Measurements from ENCODE around the gene RIMBP2.
A peak's percentile ranks its signal among the peaks of the same experiment; 100 is the strongest.

RIMBP2 gene

DNA sequence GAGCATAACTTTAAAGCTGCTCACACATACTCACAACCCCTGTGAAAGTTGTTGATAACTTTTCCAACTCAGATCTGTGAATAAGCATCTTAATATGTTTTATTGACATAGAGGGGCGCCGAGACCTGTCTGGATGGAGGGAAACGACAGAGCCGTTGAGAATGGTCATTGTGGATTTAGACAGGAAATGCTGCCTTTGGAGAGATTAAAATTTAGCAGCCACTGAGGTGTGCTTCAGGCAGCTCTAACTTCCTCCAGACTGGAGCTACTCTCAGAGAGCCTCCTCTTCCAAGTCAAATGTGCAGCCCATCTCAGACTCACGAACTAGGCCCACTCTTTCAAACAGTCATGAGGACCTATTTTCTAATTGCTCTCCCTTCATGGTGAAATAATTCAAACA, 90.9 kb downstream of the RIMBP2 start:
- intact Hi-C loops (cut with DNase I) = no loop called here
- DNase-seq = no peak

DNA sequence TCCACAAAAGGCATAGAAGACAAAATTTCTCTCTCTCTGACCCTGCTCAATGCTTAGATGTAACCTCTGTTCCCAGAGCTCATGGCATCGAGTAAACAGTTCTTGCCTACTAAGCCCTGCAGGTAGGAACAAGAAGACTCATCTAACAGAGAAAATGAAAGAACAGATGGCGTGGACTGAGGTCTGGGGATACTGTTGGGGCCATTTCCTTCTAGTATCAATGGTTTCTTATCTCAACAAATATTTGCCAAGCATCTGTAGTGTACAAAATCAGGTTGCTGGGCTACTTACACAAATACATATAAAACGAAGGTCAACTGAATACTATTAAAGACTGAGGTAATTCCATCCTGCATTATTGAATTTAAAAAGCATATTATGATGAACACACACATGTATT, 93.3 kb downstream of the RIMBP2 start:
- intact Hi-C loops (cut with DNase I) = no loop called here
- DNase-seq = no peak

DNA sequence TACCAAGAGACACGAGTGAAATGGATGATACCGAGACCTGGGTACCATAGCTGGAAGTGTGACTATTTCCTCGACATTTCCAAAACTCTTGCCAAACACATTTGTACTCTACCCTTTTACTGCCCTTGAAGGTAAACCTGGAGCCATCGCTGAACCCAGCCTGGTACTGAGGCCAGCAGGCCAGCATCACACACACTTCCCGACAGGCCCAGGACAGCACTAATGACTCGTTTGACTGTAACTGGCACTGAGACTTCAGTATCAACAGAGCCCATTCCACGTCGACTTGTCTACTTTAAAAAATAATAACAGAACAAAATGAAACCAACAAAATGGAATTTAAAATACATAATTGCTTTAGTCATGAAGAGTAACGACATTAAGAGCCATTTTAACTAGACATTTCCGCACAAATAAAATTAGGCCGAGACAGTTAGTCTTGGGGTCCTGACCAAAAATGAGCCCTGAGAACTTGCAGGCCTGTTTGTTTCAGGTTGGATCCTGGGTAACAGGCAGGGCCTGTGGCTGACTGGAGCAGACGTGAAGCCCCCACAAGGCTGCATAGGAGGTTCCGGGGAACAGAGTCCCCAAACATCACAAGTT, 94.3 kb downstream of the RIMBP2 start:
- DNase-seq = no peak
- intact Hi-C loops (cut with DNase I) = no loop called here

GRCh38 chr12:130620756-130621155, 95.3 kb downstream of the RIMBP2 start:
- DNase-seq = peak in 1 of 42 donors; percentile 16
- intact Hi-C loops (cut with DNase I) = no loop called here

DNA sequence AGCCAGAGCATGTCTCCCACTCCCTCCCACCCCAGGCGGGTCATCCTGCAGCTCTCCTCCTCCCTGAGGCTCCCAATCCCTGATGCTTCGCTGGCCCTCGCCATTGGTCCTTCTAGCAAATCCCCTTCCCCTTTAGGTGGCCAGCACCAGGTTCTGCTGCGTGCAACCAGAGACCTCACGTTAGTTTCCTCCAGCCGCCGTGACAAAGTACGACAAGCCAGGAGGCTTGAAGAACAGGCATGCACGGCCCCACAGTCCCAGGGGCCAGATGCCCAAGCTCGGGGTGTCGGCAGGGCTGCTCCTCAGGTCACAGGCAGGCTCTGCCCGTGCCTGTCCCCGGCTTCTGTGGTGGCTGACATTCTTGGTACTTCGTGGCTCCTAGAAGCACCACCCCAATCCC, 95.8 kb downstream of the RIMBP2 start:
- intact Hi-C loops (cut with DNase I) = no loop called here

DNA sequence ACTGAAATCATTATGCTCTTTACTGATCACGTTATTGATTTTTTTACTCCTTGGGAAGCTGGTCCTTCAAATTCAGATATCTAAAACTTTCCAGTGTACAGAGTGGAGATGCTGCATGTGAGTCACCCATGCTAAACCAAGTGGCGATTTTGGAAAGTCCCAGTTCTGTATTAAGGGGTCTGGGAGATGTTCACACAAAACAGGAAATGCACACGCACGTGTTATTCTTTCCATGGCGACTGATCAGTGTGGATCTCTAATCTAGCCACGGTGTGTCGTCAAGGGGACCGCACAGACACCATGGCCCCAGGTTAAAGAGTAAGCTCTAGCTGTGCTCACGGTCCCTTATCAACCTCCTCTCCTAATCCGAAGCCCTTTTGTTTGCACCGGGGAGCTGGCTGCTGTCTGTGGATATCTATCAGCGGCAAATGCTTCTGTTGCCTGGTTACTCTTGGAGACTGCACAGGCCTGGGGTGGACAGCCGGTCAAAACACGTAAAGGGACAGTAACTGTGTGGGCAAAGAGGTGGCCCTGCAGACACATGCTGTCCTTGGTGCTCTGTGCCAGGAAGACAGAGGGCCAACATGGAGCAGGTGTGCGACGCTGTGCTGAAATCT, 96.6 kb downstream of the RIMBP2 start:
- intact Hi-C loops (cut with DNase I) = no loop called here
- peak in 1 of 42 donors; percentile 7 for DNase-seq

More for the DNA sequence above, 95.8 kb downstream of the RIMBP2 start:
- DNase-seq = no peak

DNA sequence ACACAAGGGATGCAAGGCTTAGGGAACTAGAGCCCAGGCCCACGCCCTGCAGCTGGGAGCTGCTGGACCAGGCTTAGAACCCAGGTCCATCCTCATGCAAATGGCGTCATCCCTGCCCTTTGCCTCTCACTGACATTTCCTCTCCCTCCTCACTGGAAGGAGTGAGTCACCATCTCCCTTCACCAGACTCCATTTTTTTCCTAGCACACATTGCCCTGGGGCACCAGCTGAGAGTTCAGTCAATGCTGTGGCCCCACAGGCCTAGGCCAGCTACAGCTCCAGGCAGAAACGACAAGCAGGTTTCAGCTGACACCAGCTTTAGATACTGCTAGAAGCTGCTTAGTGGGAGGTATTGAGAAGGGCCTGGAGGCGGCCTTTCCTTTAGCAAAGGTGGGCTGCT, 98.9 kb downstream of the RIMBP2 start:
- no peak for DNase-seq
- intact Hi-C loops (cut with DNase I) = no loop called here

DNA sequence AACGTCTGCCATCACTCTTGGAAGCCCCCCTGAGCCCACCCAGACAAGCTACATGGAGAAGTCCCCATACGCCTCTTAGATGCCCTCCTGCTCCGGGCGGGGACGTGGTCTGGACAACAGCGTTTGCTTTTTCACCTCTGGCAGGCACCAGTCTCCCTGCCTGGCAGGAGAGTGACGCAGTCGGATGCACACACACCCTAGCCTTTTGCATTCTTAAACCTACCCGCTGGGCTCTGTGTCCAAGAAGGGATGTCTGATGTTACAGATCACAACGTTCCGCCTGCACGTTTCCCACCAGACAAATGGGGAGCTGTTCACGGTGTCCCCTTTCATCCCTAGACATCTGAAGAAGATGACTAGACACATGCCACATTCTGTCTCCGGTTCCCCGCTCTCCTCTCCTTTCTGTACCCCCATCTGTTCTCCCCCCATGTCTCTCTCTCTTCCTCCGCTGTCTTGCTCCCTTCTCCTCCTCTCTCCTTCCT, 100.2 kb downstream of the RIMBP2 start:
- intact Hi-C loops (cut with DNase I) = no loop called here
- no peak for DNase-seq

DNA sequence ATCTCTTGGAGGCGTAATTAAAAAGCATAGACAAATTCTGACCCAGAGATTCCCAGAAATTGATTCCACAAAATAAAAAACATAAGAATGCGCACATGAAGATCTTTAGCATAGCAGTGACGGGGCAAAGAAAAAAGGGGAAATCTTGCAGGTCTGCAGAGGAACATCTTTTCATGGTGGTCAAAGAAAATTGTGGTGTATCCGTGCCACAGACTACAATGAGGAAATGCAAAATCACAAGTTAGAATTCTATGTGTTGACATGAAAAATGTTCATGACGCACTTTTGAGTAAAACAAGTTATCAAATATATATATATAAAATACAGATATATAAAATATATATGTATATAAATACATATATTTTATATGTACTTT, 101.6 kb downstream of the RIMBP2 start:
- intact Hi-C loops (cut with DNase I) = no loop called here

DNA sequence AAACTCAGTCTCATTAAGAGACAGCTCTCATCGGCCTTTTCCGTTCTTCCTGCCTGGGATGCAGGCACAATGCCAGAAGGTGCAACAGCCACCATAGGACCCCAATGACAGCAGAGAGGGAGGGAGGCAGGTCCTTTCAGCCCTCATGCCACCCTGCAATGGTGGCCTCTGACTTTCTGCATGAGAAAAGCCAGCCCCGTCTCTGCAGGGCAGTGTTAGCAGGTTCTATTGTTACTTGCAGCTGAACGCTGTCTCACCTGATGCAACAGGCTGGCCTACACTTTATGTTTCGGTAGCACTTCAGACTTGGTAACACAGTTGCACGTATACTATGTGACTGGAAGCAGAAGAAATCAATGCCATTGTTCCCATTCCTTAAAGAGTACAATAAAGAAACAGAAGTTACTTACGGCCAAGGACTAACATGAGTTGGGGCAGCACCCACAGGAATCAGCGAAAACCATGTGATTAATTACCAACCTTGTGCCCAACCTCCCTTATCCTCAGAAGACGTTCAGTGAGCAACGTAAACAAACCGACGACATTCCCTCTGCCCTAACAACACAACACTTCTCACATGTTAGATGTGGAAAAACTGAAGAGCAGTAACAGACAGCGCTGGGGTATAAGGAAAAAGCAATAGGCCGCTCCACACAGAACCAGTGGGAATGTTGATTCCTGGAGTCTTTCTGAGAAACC, 102.1 kb downstream of the RIMBP2 start:
- intact Hi-C loops (cut with DNase I) = no loop called here
- no peak for DNase-seq

More for the DNA sequence above, 101.6 kb downstream of the RIMBP2 start:
- no peak for DNase-seq

DNA sequence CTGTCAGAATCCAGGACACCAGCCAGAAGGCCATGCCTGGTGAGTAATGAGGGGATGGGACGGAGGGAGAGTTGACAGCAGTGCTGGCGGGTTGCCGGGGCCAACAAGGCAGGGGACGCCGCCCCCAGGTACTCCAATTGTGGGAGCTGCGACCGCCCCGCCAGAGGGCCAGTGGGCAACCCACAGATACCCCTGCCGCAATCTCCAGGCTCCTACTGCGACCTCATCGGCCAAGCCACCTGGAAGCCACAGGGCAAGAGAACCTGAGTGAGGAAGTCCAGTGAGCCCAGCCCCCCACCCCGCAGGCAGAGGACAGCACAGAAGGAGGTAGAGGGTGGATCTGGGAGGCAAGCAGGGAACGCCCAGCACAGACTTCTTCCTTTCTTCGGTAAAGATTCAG, 103.0 kb downstream of the RIMBP2 start:
- peak in 1 of 42 donors; percentile 9 for DNase-seq
- intact Hi-C loops (cut with DNase I) = no loop called here

- intact Hi-C loops (cut with DNase I) = no loop called here
- DNase-seq = peak in 1 of 42 donors; percentile 15
Measured at GRCh38 chr12:130611026-130611905, 104.8 kb downstream of the RIMBP2 start.

DNA sequence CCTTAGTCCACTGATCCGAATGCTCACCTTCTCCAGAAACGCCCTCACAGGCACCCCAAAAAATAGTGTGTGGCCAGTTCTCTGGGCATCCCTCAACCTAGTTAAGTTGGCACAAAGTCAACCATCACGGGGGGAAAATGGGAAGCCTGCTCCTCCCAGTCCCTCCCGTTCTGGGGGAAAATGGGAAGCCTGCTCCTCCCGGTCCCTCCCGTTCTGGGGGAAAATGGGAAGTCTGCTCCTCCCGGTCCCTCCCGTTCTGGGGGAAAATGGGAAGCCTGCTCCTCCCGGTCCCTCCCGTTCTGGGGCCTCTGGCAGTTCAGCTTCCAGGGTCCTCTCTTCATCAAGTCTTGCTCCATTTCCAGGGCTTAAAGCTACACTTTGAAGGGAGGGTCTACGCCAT, 106.1 kb downstream of the RIMBP2 start:
- no peak for DNase-seq
- intact Hi-C loops (cut with DNase I) = no loop called here

DNA sequence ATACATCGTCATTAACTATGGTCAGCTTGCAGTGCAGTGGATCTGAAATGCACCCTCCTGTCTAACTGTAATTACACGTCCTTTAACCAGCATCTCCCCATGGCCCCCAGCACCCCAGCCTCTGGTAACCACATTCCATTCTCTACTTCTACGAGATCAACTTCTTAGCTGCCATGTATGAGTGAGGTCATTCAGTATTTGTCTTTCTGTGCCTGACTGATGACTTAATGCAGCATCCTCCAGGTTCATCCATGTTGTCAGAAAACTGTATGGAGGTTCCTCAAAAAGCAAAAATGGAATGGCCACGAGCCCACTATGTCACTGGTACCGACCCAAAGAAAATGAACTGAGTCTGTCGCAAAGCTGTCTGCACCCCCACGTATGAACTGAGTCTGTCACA, 107.3 kb downstream of the RIMBP2 start:
- no peak for DNase-seq
- intact Hi-C loops (cut with DNase I) = no loop called here

DNA sequence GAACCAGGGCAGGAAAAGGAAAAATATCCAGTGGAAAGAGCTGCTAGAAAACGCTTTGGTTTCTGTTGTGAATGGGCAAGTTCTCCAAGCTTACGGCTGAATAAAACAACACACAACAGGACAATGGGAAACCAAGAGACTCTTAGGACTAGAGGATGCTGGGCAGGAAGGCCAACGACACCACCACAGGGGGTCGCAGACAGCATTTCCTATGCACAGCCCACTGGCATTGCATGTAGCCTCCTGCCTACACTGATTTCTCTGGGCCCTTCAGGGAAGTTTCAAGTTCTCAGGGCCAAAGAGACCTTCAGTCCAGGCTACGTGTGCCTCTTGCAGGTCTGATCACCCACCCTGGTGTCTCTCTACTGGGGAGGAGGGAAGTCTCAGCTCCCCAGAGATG, 108.0 kb downstream of the RIMBP2 start:
- DNase-seq = no peak
- intact Hi-C loops (cut with DNase I) = no loop called here

- DNase-seq = peak; percentile 26 to 93 (median 78)
- intact Hi-C loops (cut with DNase I) = no loop called here
Measured at GRCh38 chr12:130606231-130606630, 109.9 kb downstream of the RIMBP2 start.

- intact Hi-C loops (cut with DNase I) = no loop called here
Measured at GRCh38 chr12:130603396-130603965, 112.6 kb downstream of the RIMBP2 start.

GRCh38 chr12:130602251-130602650, 113.8 kb downstream of the RIMBP2 start:
- no peak for DNase-seq
- intact Hi-C loops (cut with DNase I) = no loop called here

More at GRCh38 chr12:130603396-130603965, 112.6 kb downstream of the RIMBP2 start:
- no peak for DNase-seq

DNA sequence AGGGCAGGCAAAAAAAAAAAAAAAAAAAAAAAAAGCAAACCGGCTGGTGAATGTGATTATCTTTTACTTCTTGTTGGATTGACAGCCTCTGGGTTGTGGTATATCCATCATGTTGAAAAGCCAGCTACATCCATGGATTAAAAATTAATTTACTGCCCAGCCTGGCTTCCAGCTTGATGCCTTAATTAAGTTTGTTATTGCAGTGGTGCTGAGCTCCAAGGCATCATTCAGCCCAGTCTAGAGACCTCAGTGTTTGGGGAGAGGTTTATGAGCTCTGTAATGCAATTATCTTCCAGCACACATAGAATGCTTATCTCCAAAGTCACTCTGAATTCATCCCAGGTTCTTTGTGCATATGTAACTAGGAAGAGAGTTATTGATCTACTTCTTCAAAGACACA, 114.8 kb downstream of the RIMBP2 start:
- intact Hi-C loops (cut with DNase I) = no loop called here
- DNase-seq = no peak
